HepG2 (cell line): Measurements from ENCODE around the gene MYO15A. TPM values are rescaled to one million over a fixed set of nuclear protein-coding genes. Genes with fewer than 3 reads are reported as not detected.

ENCODE experiments used
- CBX1 ChIP-seq: IDR thresholded peaks from one replicate; pipeline ENCODE4 v1.6.1; 2016; ENCODE audit warnings: antibody characterized with exemption, low read depth
- SALL1 ChIP-seq: sonication (generic); formaldehyde crosslinking; IDR thresholded peaks from 2 replicates; pipeline ENCODE4 v1.8.0; 2022; ENCODE audit warnings: mild to moderate bottlenecking, missing genetic modification reagents
- SNRNP70 ChIP-seq: fragments of 200-400 bp; formaldehyde crosslinking; IDR thresholded peaks from 2 replicates; pipeline ENCODE4 v1.6.1; 2017; ENCODE audit warnings: mild to moderate bottlenecking, low read depth, low read length, moderate library complexity
- TGIF2 ChIP-seq: IDR thresholded peaks from 2 replicates; pipeline ENCODE4 v1.6.1; 2016; ENCODE audit warnings: control low read depth, missing compliant biosample characterization
- U2AF2 ChIP-seq: fragments of 200-400 bp; formaldehyde crosslinking; IDR thresholded peaks from 2 replicates; pipeline ENCODE4 v1.6.1; 2017; ENCODE audit warnings: low read depth, mild to moderate bottlenecking, low read length
- ZFP41 ChIP-seq: sonication (generic); formaldehyde crosslinking; IDR thresholded peaks from 2 replicates; pipeline ENCODE4 v1.4.0; 2020; ENCODE audit warnings: mild to moderate bottlenecking, missing genetic modification reagents, borderline replicate concordance
- ZNF563 ChIP-seq: sonication (generic); formaldehyde crosslinking; IDR thresholded peaks from 2 replicates; pipeline ENCODE4 v1.8.0; 2022; ENCODE audit warnings: mild to moderate bottlenecking, moderate library complexity, missing genetic modification reagents
- ZNF660 ChIP-seq: sonication (generic); formaldehyde crosslinking; IDR thresholded peaks from 2 replicates; pipeline ENCODE4 v1.5.1; 2020; ENCODE audit warnings: mild to moderate bottlenecking, low read depth, missing genetic modification reagents, borderline replicate concordance
- ZNF672 ChIP-seq: sonication (generic); formaldehyde crosslinking; IDR thresholded peaks from 2 replicates; pipeline ENCODE4 v1.8.1; 2022; ENCODE audit warnings: missing genetic modification reagents
- ZSCAN31 ChIP-seq: sonication (generic); formaldehyde crosslinking; IDR thresholded peaks from 2 replicates; pipeline ENCODE4 v1.5.0; 2020; ENCODE audit warnings: low read depth, mild to moderate bottlenecking, missing genetic modification reagents
- polyA plus RNA-seq, 8 experiments: library from polyadenylated mRNA; depleted of rRNA in 3 of 8; stranded (reverse) in 7 of 8; unstranded in 1 of 8; fragments of >200 nt; fragmentation: Illumina TruSeq in 4 of 8; extraction: Trizol in 4 of 8; gene quantifications; 2 replicates each; pipeline versions ENCODE4 v1.2.1 to v1.2.3, GENCODE V29; 2011 to 2016; ENCODE audit warnings: low read depth in 4 of 8, missing spikeins in 1 of 8, mixed read lengths in 1 of 8; ENCODE audit not compliant: insufficient read depth in 1 of 8
- total RNA-seq, 5 experiments: library from RNA; depleted of rRNA; stranded (reverse); fragments of >200 nt; fragmentation: Illumina TruSeq; extraction: Trizol; gene quantifications; 2 replicates each; pipeline ENCODE4 v1.2.3, GENCODE V29; 2016; ENCODE audit warnings: low read depth in 1 of 5
- TF ChIP-seq, protein P1 (sequence below): sonication (generic); formaldehyde crosslinking; IDR thresholded peaks from 2 replicates; pipeline ENCODE4 v1.4.0; 2020; ENCODE audit warnings: missing genetic modification reagents
- TF ChIP-seq, protein P2 (sequence below): sonication (generic); formaldehyde crosslinking; conservative IDR thresholded peaks from 2 replicates; pipeline ENCODE4 v1.4.0; 2020; ENCODE audit warnings: missing genetic modification reagents
- TF ChIP-seq, protein P3 (sequence below), 2 experiments: sonication (generic) in 1 of 2; formaldehyde crosslinking in 1 of 2; IDR thresholded peaks; 2 replicates each; pipeline versions ENCODE4 v1.5.1 to v1.6.1; 2011 to 2020; ENCODE audit warnings: borderline replicate concordance in 1 of 2, low read depth in 1 of 2, low read length in 1 of 2, mild to moderate bottlenecking in 1 of 2, missing genetic modification reagents in 1 of 2, moderate library complexity in 1 of 2
- TF ChIP-seq, protein P4 (sequence below): sonication (generic); formaldehyde crosslinking; IDR thresholded peaks from 2 replicates; pipeline ENCODE4 v1.4.0; 2020; ENCODE audit warnings: mild to moderate bottlenecking, missing genetic modification reagents

Gene MYO15A
- total and polyA plus RNA-seq, 2 of the 13 experiments (the other 11 are each of a cell fraction or from before 2014, with no cell fraction given) = 0.07 to 0.20 TPM

DNA sequence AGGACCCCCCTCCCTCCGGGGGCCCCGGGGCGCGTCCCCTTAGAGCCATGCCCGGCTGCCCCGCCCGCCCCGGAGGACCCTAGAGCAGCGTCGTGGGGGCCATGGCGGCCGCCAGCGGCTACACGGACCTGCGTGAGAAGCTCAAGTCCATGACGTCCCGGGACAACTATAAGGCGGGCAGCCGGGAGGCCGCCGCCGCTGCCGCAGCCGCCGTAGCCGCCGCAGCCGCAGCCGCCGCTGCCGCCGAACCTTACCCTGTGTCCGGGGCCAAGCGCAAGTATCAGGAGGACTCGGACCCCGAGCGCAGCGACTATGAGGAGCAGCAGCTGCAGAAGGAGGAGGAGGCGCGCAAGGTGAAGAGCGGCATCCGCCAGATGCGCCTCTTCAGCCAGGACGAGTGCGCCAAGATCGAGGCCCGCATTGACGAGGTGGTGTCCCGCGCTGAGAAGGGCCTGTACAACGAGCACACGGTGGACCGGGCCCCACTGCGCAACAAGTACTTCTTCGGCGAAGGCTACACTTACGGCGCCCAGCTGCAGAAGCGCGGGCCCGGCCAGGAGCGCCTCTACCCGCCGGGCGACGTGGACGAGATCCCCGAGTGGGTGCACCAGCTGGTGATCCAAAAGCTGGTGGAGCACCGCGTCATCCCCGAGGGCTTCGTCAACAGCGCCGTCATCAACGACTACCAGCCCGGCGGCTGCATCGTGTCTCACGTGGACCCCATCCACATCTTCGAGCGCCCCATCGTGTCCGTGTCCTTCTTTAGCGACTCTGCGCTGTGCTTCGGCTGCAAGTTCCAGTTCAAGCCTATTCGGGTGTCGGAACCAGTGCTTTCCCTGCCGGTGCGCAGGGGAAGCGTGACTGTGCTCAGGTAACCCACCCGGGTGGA is 75.8 kb downstream of the MYO15A start (continued):
- TF ChIP-seq, protein P1, sequence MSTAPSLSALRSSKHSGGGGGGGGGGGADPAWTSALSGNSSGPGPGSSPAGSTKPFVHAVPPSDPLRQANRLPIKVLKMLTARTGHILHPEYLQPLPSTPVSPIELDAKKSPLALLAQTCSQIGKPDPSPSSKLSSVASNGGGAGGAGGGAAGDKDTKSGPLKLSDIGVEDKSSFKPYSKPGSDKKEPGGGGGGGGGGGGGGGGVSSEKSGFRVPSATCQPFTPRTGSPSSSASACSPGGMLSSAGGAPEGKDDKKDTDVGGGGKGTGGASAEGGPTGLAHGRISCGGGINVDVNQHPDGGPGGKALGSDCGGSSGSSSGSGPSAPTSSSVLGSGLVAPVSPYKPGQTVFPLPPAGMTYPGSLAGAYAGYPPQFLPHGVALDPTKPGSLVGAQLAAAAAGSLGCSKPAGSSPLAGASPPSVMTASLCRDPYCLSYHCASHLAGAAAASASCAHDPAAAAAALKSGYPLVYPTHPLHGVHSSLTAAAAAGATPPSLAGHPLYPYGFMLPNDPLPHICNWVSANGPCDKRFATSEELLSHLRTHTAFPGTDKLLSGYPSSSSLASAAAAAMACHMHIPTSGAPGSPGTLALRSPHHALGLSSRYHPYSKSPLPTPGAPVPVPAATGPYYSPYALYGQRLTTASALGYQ = no peak
- peak; percentile 64; the same call in 1 of the 2 replicates for TF ChIP-seq ZFP41 (CRISPR knock-in tag)
- TF ChIP-seq, protein P2, sequence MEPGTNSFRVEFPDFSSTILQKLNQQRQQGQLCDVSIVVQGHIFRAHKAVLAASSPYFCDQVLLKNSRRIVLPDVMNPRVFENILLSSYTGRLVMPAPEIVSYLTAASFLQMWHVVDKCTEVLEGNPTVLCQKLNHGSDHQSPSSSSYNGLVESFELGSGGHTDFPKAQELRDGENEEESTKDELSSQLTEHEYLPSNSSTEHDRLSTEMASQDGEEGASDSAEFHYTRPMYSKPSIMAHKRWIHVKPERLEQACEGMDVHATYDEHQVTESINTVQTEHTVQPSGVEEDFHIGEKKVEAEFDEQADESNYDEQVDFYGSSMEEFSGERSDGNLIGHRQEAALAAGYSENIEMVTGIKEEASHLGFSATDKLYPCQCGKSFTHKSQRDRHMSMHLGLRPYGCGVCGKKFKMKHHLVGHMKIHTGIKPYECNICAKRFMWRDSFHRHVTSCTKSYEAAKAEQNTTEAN (CRISPR knock-in tag) = no peak
- TF ChIP-seq, protein P3, sequence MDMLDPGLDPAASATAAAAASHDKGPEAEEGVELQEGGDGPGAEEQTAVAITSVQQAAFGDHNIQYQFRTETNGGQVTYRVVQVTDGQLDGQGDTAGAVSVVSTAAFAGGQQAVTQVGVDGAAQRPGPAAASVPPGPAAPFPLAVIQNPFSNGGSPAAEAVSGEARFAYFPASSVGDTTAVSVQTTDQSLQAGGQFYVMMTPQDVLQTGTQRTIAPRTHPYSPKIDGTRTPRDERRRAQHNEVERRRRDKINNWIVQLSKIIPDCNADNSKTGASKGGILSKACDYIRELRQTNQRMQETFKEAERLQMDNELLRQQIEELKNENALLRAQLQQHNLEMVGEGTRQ (IDR thresholded peaks at IDR 0.05; ENCODE audit: low read depth, low read length) = no peak
- TF ChIP-seq, protein P3 (CRISPR knock-in tag; IDR thresholded peaks at IDR 0.05; ENCODE audit: borderline replicate concordance) = no peak
- no peak for TF ChIP-seq TGIF2 (CRISPR knock-in tag)
- TF ChIP-seq SALL1 (CRISPR knock-in tag) = 0 out of 2 replicates have a peak, but pooled peaks have one; percentile 29
- no peak for TF ChIP-seq SNRNP70
- TF ChIP-seq ZNF672 (CRISPR knock-in tag) = 0 out of 2 replicates have a peak, but pooled peaks have one; percentile 50
- TF ChIP-seq CBX1 = no peak
- TF ChIP-seq, protein P4, sequence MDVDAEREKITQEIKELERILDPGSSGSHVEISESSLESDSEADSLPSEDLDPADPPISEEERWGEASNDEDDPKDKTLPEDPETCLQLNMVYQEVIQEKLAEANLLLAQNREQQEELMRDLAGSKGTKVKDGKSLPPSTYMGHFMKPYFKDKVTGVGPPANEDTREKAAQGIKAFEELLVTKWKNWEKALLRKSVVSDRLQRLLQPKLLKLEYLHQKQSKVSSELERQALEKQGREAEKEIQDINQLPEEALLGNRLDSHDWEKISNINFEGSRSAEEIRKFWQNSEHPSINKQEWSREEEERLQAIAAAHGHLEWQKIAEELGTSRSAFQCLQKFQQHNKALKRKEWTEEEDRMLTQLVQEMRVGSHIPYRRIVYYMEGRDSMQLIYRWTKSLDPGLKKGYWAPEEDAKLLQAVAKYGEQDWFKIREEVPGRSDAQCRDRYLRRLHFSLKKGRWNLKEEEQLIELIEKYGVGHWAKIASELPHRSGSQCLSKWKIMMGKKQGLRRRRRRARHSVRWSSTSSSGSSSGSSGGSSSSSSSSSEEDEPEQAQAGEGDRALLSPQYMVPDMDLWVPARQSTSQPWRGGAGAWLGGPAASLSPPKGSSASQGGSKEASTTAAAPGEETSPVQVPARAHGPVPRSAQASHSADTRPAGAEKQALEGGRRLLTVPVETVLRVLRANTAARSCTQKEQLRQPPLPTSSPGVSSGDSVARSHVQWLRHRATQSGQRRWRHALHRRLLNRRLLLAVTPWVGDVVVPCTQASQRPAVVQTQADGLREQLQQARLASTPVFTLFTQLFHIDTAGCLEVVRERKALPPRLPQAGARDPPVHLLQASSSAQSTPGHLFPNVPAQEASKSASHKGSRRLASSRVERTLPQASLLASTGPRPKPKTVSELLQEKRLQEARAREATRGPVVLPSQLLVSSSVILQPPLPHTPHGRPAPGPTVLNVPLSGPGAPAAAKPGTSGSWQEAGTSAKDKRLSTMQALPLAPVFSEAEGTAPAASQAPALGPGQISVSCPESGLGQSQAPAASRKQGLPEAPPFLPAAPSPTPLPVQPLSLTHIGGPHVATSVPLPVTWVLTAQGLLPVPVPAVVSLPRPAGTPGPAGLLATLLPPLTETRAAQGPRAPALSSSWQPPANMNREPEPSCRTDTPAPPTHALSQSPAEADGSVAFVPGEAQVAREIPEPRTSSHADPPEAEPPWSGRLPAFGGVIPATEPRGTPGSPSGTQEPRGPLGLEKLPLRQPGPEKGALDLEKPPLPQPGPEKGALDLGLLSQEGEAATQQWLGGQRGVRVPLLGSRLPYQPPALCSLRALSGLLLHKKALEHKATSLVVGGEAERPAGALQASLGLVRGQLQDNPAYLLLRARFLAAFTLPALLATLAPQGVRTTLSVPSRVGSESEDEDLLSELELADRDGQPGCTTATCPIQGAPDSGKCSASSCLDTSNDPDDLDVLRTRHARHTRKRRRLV (CRISPR knock-in tag) = no peak
- TF ChIP-seq U2AF2 = no peak
- no peak for TF ChIP-seq ZNF660 (CRISPR knock-in tag)
- TF ChIP-seq ZNF563 (CRISPR knock-in tag) = peak; percentile 57; the same call in 1 of the 2 replicates
- no peak for TF ChIP-seq ZSCAN31 (CRISPR knock-in tag)
